ENCODE data around the gene ATP11A. TPM values are rescaled to one million over a fixed set of nuclear protein-coding genes. Genes with fewer than 3 reads are reported as not detected.

Gene ATP11A
- total and polyA plus RNA-seq, 2 experiments from 2014 or later: 12.3 to 52.6 TPM

DNA sequence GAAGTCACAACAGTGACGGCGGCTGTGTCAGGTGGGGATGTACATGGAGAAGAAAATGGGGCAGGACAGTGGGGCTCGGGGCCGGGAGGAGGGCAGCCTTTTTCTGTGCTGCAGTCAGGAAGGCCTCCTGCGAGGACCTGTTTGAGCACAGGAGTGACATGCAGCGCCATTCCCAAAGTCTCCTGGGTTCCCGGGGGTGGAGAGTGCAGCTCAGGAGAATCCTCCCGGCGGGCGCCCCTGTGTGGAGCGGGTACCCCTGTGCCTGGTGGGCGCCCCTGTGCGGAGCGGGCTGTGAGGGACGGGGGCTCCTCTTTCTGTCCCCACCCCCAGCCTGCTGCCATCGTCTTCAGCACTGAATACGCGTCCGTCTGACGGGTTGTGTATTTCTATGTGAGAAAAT lies 62.4 kb downstream of the ATP11A start:
- no peak for TF ChIP-seq ZNF114 (CRISPR knock-in tag; IDR thresholded peaks at IDR 0.05)
- no peak for TF ChIP-seq ZNF331 (CRISPR knock-in tag; IDR thresholded peaks at IDR 0.05; ENCODE audit: low read depth)
- TF ChIP-seq, protein P1, sequence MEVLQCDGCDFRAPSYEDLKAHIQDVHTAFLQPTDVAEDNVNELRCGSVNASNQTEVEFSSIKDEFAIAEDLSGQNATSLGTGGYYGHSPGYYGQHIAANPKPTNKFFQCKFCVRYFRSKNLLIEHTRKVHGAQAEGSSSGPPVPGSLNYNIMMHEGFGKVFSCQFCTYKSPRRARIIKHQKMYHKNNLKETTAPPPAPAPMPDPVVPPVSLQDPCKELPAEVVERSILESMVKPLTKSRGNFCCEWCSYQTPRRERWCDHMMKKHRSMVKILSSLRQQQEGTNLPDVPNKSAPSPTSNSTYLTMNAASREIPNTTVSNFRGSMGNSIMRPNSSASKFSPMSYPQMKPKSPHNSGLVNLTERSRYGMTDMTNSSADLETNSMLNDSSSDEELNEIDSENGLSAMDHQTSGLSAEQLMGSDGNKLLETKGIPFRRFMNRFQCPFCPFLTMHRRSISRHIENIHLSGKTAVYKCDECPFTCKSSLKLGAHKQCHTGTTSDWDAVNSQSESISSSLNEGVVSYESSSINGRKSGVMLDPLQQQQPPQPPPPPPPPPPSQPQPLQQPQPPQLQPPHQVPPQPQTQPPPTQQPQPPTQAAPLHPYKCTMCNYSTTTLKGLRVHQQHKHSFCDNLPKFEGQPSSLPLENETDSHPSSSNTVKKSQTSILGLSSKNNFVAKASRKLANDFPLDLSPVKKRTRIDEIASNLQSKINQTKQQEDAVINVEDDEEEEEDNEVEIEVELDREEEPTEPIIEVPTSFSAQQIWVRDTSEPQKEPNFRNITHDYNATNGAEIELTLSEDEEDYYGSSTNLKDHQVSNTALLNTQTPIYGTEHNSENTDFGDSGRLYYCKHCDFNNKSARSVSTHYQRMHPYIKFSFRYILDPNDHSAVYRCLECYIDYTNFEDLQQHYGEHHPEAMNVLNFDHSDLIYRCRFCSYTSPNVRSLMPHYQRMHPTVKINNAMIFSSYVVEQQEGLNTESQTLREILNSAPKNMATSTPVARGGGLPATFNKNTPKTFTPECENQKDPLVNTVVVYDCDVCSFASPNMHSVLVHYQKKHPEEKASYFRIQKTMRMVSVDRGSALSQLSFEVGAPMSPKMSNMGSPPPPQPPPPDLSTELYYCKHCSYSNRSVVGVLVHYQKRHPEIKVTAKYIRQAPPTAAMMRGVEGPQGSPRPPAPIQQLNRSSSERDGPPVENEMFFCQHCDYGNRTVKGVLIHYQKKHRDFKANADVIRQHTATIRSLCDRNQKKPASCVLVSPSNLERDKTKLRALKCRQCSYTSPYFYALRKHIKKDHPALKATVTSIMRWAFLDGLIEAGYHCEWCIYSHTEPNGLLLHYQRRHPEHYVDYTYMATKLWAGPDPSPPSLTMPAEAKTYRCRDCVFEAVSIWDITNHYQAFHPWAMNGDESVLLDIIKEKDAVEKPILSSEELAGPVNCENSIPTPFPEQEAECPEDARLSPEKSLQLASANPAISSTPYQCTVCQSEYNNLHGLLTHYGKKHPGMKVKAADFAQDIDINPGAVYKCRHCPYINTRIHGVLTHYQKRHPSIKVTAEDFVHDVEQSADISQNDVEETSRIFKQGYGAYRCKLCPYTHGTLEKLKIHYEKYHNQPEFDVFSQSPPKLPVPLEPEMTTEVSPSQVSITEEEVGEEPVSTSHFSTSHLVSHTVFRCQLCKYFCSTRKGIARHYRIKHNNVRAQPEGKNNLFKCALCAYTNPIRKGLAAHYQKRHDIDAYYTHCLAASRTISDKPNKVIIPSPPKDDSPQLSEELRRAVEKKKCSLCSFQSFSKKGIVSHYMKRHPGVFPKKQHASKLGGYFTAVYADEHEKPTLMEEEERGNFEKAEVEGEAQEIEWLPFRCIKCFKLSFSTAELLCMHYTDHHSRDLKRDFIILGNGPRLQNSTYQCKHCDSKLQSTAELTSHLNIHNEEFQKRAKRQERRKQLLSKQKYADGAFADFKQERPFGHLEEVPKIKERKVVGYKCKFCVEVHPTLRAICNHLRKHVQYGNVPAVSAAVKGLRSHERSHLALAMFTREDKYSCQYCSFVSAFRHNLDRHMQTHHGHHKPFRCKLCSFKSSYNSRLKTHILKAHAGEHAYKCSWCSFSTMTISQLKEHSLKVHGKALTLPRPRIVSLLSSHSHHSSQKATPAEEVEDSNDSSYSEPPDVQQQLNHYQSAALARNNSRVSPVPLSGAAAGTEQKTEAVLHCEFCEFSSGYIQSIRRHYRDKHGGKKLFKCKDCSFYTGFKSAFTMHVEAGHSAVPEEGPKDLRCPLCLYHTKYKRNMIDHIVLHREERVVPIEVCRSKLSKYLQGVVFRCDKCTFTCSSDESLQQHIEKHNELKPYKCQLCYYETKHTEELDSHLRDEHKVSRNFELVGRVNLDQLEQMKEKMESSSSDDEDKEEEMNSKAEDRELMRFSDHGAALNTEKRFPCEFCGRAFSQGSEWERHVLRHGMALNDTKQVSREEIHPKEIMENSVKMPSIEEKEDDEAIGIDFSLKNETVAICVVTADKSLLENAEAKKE (CRISPR knock-in tag; IDR thresholded peaks at IDR 0.05): no peak
- TF ChIP-seq NANOG (IDR thresholded peaks at IDR 0.05; ENCODE audit: borderline replicate concordance): no peak
- no peak for TF ChIP-seq EZH2 (IDR thresholded peaks at IDR 0.05; ENCODE audit: low read depth, unreplicated experiment)
- TF ChIP-seq, protein P2, sequence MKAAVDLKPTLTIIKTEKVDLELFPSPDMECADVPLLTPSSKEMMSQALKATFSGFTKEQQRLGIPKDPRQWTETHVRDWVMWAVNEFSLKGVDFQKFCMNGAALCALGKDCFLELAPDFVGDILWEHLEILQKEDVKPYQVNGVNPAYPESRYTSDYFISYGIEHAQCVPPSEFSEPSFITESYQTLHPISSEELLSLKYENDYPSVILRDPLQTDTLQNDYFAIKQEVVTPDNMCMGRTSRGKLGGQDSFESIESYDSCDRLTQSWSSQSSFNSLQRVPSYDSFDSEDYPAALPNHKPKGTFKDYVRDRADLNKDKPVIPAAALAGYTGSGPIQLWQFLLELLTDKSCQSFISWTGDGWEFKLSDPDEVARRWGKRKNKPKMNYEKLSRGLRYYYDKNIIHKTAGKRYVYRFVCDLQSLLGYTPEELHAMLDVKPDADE (IDR thresholded peaks at IDR 0.05): no peak
- Histone ChIP-seq H3K79me2 (replicated peaks; ENCODE audit: insufficient read depth) (peaks cover 68% of the 10 kb centered on the region), H3K9me2 (ENCODE audit: insufficient read depth) (no peaks in the 10 kb centered on the region), H4K20me1 (replicated peaks; ENCODE audit: insufficient read depth) (no peaks in the 10 kb centered on the region), H2AFZ (no peak overlapping the region), H3K27ac (ENCODE audit: low read depth) (no peak overlapping the region), H3F3A (replicated peaks; ENCODE audit: low read depth) (no peaks in the 10 kb centered on the region), H3K36me3 (ENCODE audit: insufficient read depth) (no peaks in the 10 kb centered on the region), H3K4me2 (no peak overlapping the region), H3K4me3 (no peak overlapping the region), H3K27me3 (ENCODE audit: insufficient read depth) (no peaks in the 10 kb centered on the region), H3K4me1 (ENCODE audit: insufficient read depth) (peaks cover 4% of the 10 kb centered on the region; the same call in 1 of the 2 replicates)
- H3K27me3 Mint-ChIP-seq (ENCODE audit: insufficient read depth, low read depth, poor library complexity): peaks cover 9% of the 10 kb centered on the region
- peak; percentile 23; the same call in 2 of the 3 replicates for ATAC-seq
- no peaks in the 10 kb centered on the region; the same call in 2 of the 3 replicates for H3K36me3 Mint-ChIP-seq (ENCODE audit: low read depth)
- H3K4me1 Mint-ChIP-seq: peaks cover 25% of the 10 kb centered on the region
- peak overlapping the region; percentile 67; the same call in 1 of the 2 replicates for H3K27ac Mint-ChIP-seq
- no peaks in the 10 kb centered on the region for H3K9me3 Mint-ChIP-seq
- DNase-seq (ENCODE audit: low spot score): no peak
- H3K4me3 Mint-ChIP-seq: no peak overlapping the region

Measured in GM23338 (cell line).